Measurements from ENCODE around the gene PTPMT1. TPM values are rescaled to one million over a fixed set of nuclear protein-coding genes. Genes with fewer than 3 reads are reported as not detected.

The PTPMT1 gene
- polyA plus RNA-seq, 2 of the 4 experiments (the other 2 are of a cell fraction) = 63.4 to 69.2 TPM

- no peak for TF ChIP-seq HES2 (IDR thresholded peaks at IDR 0.05)
- TF ChIP-seq EP300 (IDR thresholded peaks at IDR 0.05) = no peak
- TF ChIP-seq MAFK (IDR thresholded peaks at IDR 0.05; ENCODE audit: partially characterized antibody) = no peak
- no peak for TF ChIP-seq BCL3 (IDR thresholded peaks at IDR 0.05)
- no peak for TF ChIP-seq RARB (CRISPR knock-in tag; IDR thresholded peaks at IDR 0.05)
- no peak for TF ChIP-seq HMGXB4 (CRISPR knock-in tag; IDR thresholded peaks at IDR 0.05; ENCODE audit: borderline replicate concordance)
- no peak for TF ChIP-seq NPAS2 (CRISPR knock-in tag; IDR thresholded peaks at IDR 0.05; ENCODE audit: borderline replicate concordance)
- no peak for TF ChIP-seq MAZ (IDR thresholded peaks at IDR 0.05; ENCODE audit: borderline replicate concordance, low read depth, low read length)
- TF ChIP-seq HDAC2 (IDR thresholded peaks at IDR 0.05) = no peak
These were observed 7.9 kb downstream of the PTPMT1 start (continued) for GRCh38 chr11:47573321-47573720.

GRCh38 chr11:47577460-47578041 is 12.2 kb downstream of the PTPMT1 start:
- no peak for FAIRE-seq
- POLR2A ChIA-PET = interaction anchor here (0.9 to 2.0 kb wide), 3 partner anchors 12 to 151 kb away, joined by 3 to 6 read pairs (median 3); partner anchors contain the start of genes AGBL2, PSMC3 and PTPMT1
- peaks cover 20% of the 10 kb centered on the region for H3K4me1 ChIP-seq

More at GRCh38 chr11:47577460-47578041, 12.2 kb downstream of the PTPMT1 start:
- DNase-seq (ENCODE audit: low read depth in 1 of 2, low spot score in 1 of 2) (no peak), ATAC-seq (no peak)
- CTCF ChIA-PET = interaction anchor here (0.5 to 3.1 kb wide), 6 partner anchors 8 to 699 kb away, joined by 4 to 17 read pairs (median 4); partner anchors contain the start of gene CELF1
- Histone ChIP-seq H3K4me2 (peak overlapping the region; percentile 88), H3K27ac (peak overlapping the region in 1 of 2 experiments; percentile 96; a peak in 4 of 6 replicates), H3K9me3 (no peaks in the 10 kb centered on the region), H3K4me3 (peak overlapping the region; percentile 88)
- TF ChIP-seq CBX8 (IDR thresholded peaks at IDR 0.05) (no peak), HOXB5 (CRISPR knock-in tag; IDR thresholded peaks at IDR 0.05) (no peak), ZFP36 (IDR thresholded peaks at IDR 0.05; ENCODE audit: borderline replicate concordance, partially characterized antibody) (no peak), FOSB (CRISPR knock-in tag; IDR thresholded peaks at IDR 0.05) (no peak), POLR2AphosphoS2 (conservative IDR thresholded peaks at IDR 0.05; ENCODE audit: low read length) (no peak), HES2 (IDR thresholded peaks at IDR 0.05) (no peak), MAX (IDR thresholded peaks at IDR 0.05) (no peak), HOXA7 (CRISPR knock-in tag; IDR thresholded peaks at IDR 0.05) (no peak), USF2 (IDR thresholded peaks at IDR 0.05) (no peak), JUN (IDR thresholded peaks at IDR 0.05) (no peak), BHLHE40 (IDR thresholded peaks at IDR 0.05; ENCODE audit: low read depth, low read length) (no peak), TFCP2L1 (CRISPR knock-in tag; IDR thresholded peaks at IDR 0.05) (no peak)
- 71% methylated on average over 13 of the region's 13 CpGs for WGBS (ENCODE audit: missing lambda C conversion rate)

All from A549 (cell line).